Activated CD4-positive, alpha-beta T cell treated with anti-CD3 and anti-CD28 coated beads, Interleukin-2, amount 50 U/mL, for 48 hours (primary cell): ENCODE measurements around the gene BBS7.

Experiments used
- DNase-seq, 2 experiments: peaks; one replicate each; pipeline ENCODE4 v3.0.0-alpha.2; 2020

BBS7 gene

GRCh38 chr4:121789960-121790829 is 80.1 kb downstream of the BBS7 start:
- no peak for DNase-seq

- no peak for DNase-seq
Measured at GRCh38 chr4:121789455-121789854, 80.8 kb downstream of the BBS7 start.

GRCh38 chr4:121788896-121789295 is 81.4 kb downstream of the BBS7 start:
- DNase-seq = no peak

GRCh38 chr4:121786221-121786620 is 84.1 kb downstream of the BBS7 start:
- DNase-seq = no peak

- no peak for DNase-seq
Measured at GRCh38 chr4:121785479-121785878, 84.8 kb downstream of the BBS7 start.

GRCh38 chr4:121784975-121785374 is 85.3 kb downstream of the BBS7 start:
- DNase-seq = no peak

GRCh38 chr4:121784401-121784800 is 85.9 kb downstream of the BBS7 start:
- DNase-seq = no peak

- DNase-seq = no peak
Measured at GRCh38 chr4:121783210-121783609, 87.1 kb downstream of the BBS7 start.

- no peak for DNase-seq
Measured at GRCh38 chr4:121778991-121779628, 91.2 kb downstream of the BBS7 start.

GRCh38 chr4:121777625-121778024 is 92.6 kb downstream of the BBS7 start:
- no peak for DNase-seq

- DNase-seq = no peak
Measured at GRCh38 chr4:121776610-121777401, 93.5 kb downstream of the BBS7 start.
